HEK293 (cell line): ENCODE measurements around the gene ITGB6.

Experiments used
- CTCF ChIA-PET: fragments of 350-600 bp; formaldehyde crosslinking; extraction: SDS; loops from one replicate; lab custom pipeline; 2021; ENCODE audit warnings: antibody characterized with exemption; lab: Yijun Ruan, JAX
- POLR2A ChIA-PET: fragments of 300-600 bp; formaldehyde crosslinking; extraction: SDS; loops from one replicate; lab custom pipeline; 2020; ENCODE audit warnings: antibody characterized with exemption, inconsistent platforms; lab: Yijun Ruan, JAX
- H3K27ac ChIP-seq: fragments of 200-500 bp; sonication (Bioruptor generic); 2 replicates; pipeline ENCODE4 v1.5.1; 2014; ENCODE audit warnings: low read depth, low read length, control low read depth, inconsistent platforms; ENCODE audit errors: extremely low read depth
- H3K36me3 ChIP-seq, 2 experiments: fragments of 200-500 bp in 1 of 2; sonication (Bioruptor generic) in 1 of 2; 1 replicate in 1 of 2; 2 replicates in 1 of 2; pipeline ENCODE4 v1.5.1; 2014 to 2017; ENCODE audit warnings: inconsistent platforms in 2 of 2, low read length in 2 of 2; ENCODE audit not compliant: control insufficient read depth in 2 of 2, insufficient read depth in 1 of 2
- H3K4me1 ChIP-seq: fragments of 200-500 bp; sonication (Bioruptor generic); 2 replicates; pipeline ENCODE4 v1.5.1; 2014; ENCODE audit warnings: mild to moderate bottlenecking, low read length, inconsistent platforms; ENCODE audit not compliant: control insufficient read depth, insufficient read depth
- H3K4me3 ChIP-seq: 2 replicates; pipeline ENCODE4 v1.5.1; 2011; ENCODE audit warnings: low read depth, mild to moderate bottlenecking, control low read depth, low read length, moderate library complexity
- H3K9me3 ChIP-seq: fragments of 200-500 bp; sonication (Bioruptor generic); 2 replicates; pipeline ENCODE4 v1.5.1; 2014; ENCODE audit warnings: low read depth, low read length, inconsistent platforms; ENCODE audit not compliant: control insufficient read depth, insufficient read depth
- GLI2 ChIP-seq: fragments of 450-650 bp; formaldehyde crosslinking; IDR thresholded peaks from 2 replicates; pipeline ENCODE4; 2017; ENCODE audit warnings: missing biosample characterization, missing genetic modification characterization, low read depth, borderline replicate concordance
- HOXA7 ChIP-seq: sonication (generic); formaldehyde crosslinking; IDR thresholded peaks from 2 replicates; pipeline ENCODE4 v1.8.1; 2022; ENCODE audit warnings: missing genetic modification reagents, borderline replicate concordance
- KLF7 ChIP-seq: fragments of 450-650 bp; formaldehyde crosslinking; IDR thresholded peaks from 2 replicates; pipeline ENCODE4 v1.5.1; 2016; ENCODE audit warnings: missing biosample characterization, missing genetic modification characterization, borderline replicate concordance
- OVOL3 ChIP-seq: fragments of 450-650 bp; formaldehyde crosslinking; IDR thresholded peaks from 2 replicates; pipeline ENCODE4 v1.5.1; 2016; ENCODE audit warnings: missing biosample characterization, missing genetic modification characterization
- SCRT2 ChIP-seq: fragments of 450-650 bp; formaldehyde crosslinking; IDR thresholded peaks from 2 replicates; pipeline ENCODE4 v1.5.1; 2016; ENCODE audit warnings: missing biosample characterization, missing genetic modification characterization
- SP3 ChIP-seq: fragments of 450-650 bp; formaldehyde crosslinking; IDR thresholded peaks from 2 replicates; pipeline ENCODE4 v1.5.1; 2016; ENCODE audit warnings: missing biosample characterization, missing genetic modification characterization
- ZBTB1 ChIP-seq: fragments of 450-650 bp; formaldehyde crosslinking; IDR thresholded peaks from 2 replicates; pipeline ENCODE4 v1.5.1; 2016; ENCODE audit warnings: missing biosample characterization, missing genetic modification characterization
- ZEB2 ChIP-seq: fragments of 450-650 bp; formaldehyde crosslinking; IDR thresholded peaks from 2 replicates; pipeline ENCODE4 v1.5.1; 2016; ENCODE audit warnings: missing biosample characterization, missing genetic modification characterization
- ZFP41 ChIP-seq: fragments of 450-650 bp; formaldehyde crosslinking; IDR thresholded peaks from 2 replicates; pipeline ENCODE4 v1.5.1; 2016; ENCODE audit warnings: missing biosample characterization, missing genetic modification characterization, borderline replicate concordance
- ZNF112 ChIP-seq: fragments of 450-650 bp; formaldehyde crosslinking; IDR thresholded peaks from 2 replicates; pipeline ENCODE4 v1.5.0; 2017; ENCODE audit warnings: missing biosample characterization, missing genetic modification characterization
- ZNF140 ChIP-seq: fragments of 450-650 bp; formaldehyde crosslinking; IDR thresholded peaks from 2 replicates; pipeline ENCODE4 v1.5.1; 2016; ENCODE audit warnings: missing biosample characterization, missing genetic modification characterization
- ZNF175 ChIP-seq: fragments of 450-650 bp; formaldehyde crosslinking; IDR thresholded peaks from 2 replicates; pipeline ENCODE4 v1.5.1; 2016; ENCODE audit warnings: missing biosample characterization, missing genetic modification characterization
- ZNF19 ChIP-seq: fragments of 450-650 bp; formaldehyde crosslinking; IDR thresholded peaks from 2 replicates; pipeline ENCODE4; 2016; ENCODE audit warnings: missing biosample characterization, missing genetic modification characterization, low read depth
- ZNF266 ChIP-seq: fragments of 450-650 bp; formaldehyde crosslinking; IDR thresholded peaks from 2 replicates; pipeline ENCODE4 v1.5.1; 2016; ENCODE audit warnings: missing biosample characterization, missing genetic modification characterization, low read depth
- ZNF335 ChIP-seq: fragments of 450-650 bp; formaldehyde crosslinking; conservative IDR thresholded peaks from 2 replicates; pipeline ENCODE4 v1.5.1; 2016; ENCODE audit warnings: missing biosample characterization, missing genetic modification characterization
- ZNF341 ChIP-seq: fragments of 450-650 bp; formaldehyde crosslinking; IDR thresholded peaks from 2 replicates; pipeline ENCODE4; 2016; ENCODE audit warnings: low read depth, missing biosample characterization, missing genetic modification characterization
- ZNF404 ChIP-seq: fragments of 450-650 bp; formaldehyde crosslinking; IDR thresholded peaks from 2 replicates; pipeline ENCODE4 v1.5.1; 2017; ENCODE audit warnings: missing biosample characterization, missing genetic modification characterization
- ZNF501 ChIP-seq: fragments of 450-650 bp; formaldehyde crosslinking; IDR thresholded peaks from 2 replicates; pipeline ENCODE4 v1.5.1; 2016; ENCODE audit warnings: missing biosample characterization, missing genetic modification characterization
- ZNF549 ChIP-seq: fragments of 450-650 bp; IDR thresholded peaks from 2 replicates; pipeline ENCODE4 v1.5.1; 2018; ENCODE audit warnings: missing biosample characterization, missing genetic modification characterization, mild to moderate bottlenecking, inconsistent platforms, moderate library complexity
- ZNF555 ChIP-seq: fragments of 450-650 bp; formaldehyde crosslinking; conservative IDR thresholded peaks from 2 replicates; pipeline ENCODE4 v1.5.1; 2017; ENCODE audit warnings: missing biosample characterization, mild to moderate bottlenecking, missing genetic modification characterization, inconsistent platforms
- ZNF658 ChIP-seq: fragments of 450-650 bp; formaldehyde crosslinking; IDR thresholded peaks from 2 replicates; pipeline ENCODE4; 2016; ENCODE audit warnings: missing biosample characterization, missing genetic modification characterization
- ZNF677 ChIP-seq: fragments of 450-650 bp; IDR thresholded peaks from 2 replicates; pipeline ENCODE4 v1.5.0; 2018; ENCODE audit warnings: missing biosample characterization, mild to moderate bottlenecking, missing genetic modification characterization, moderate library complexity
- ZNF704 ChIP-seq: fragments of 450-650 bp; formaldehyde crosslinking; IDR thresholded peaks from 2 replicates; pipeline ENCODE4 v1.5.1; 2016; ENCODE audit warnings: missing biosample characterization, missing genetic modification characterization
- ZNF791 ChIP-seq: fragments of 450-650 bp; formaldehyde crosslinking; IDR thresholded peaks from 2 replicates; pipeline ENCODE4 v1.5.1; 2016; ENCODE audit warnings: missing biosample characterization, missing genetic modification characterization
- ZNF792 ChIP-seq: fragments of 450-650 bp; formaldehyde crosslinking; IDR thresholded peaks from 2 replicates; pipeline ENCODE4 v1.5.1; 2016; ENCODE audit warnings: missing biosample characterization, missing genetic modification characterization
- ZXDB ChIP-seq: fragments of 450-650 bp; formaldehyde crosslinking; IDR thresholded peaks from 2 replicates; pipeline ENCODE4 v1.5.1; 2016; ENCODE audit warnings: missing biosample characterization, missing genetic modification characterization
- TF ChIP-seq, protein P1 (sequence below): sonication (generic); formaldehyde crosslinking; IDR thresholded peaks from 2 replicates; pipeline ENCODE4 v1.8.1; 2022; ENCODE audit warnings: mild to moderate bottlenecking, moderate library complexity, missing genetic modification reagents
- TF ChIP-seq, protein P2 (sequence below): fragments of 450-650 bp; formaldehyde crosslinking; IDR thresholded peaks from 2 replicates; pipeline ENCODE4 v1.5.1; 2017; ENCODE audit warnings: missing biosample characterization, missing genetic modification characterization
- TF ChIP-seq, protein P3 (sequence below): fragments of 450-650 bp; formaldehyde crosslinking; IDR thresholded peaks from 2 replicates; pipeline ENCODE4 v1.5.1; 2016; ENCODE audit warnings: missing biosample characterization, missing genetic modification characterization

The ITGB6 gene

GRCh38 chr2:160197587-160197986 is 2.5 kb downstream of the ITGB6 start:
- ChIA-PET CTCF (interaction anchor here (1.4 kb wide), 1 partner anchor 12 kb away, joined by 9 read pairs; no protein-coding TSS in a partner anchor), POLR2A (no interaction called here)
- TF ChIP-seq ZEB2 (tag by site-specific recombination) = no peak
- TF ChIP-seq, protein P1, sequence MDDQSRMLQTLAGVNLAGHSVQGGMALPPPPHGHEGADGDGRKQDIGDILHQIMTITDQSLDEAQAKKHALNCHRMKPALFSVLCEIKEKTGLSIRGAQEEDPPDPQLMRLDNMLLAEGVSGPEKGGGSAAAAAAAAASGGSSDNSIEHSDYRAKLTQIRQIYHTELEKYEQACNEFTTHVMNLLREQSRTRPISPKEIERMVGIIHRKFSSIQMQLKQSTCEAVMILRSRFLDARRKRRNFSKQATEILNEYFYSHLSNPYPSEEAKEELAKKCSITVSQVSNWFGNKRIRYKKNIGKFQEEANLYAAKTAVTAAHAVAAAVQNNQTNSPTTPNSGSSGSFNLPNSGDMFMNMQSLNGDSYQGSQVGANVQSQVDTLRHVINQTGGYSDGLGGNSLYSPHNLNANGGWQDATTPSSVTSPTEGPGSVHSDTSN = no peak
- no peak for TF ChIP-seq GLI2 (tag by site-specific recombination)
- no peak for TF ChIP-seq ZNF266 (tag by site-specific recombination)
- TF ChIP-seq, protein P2, sequence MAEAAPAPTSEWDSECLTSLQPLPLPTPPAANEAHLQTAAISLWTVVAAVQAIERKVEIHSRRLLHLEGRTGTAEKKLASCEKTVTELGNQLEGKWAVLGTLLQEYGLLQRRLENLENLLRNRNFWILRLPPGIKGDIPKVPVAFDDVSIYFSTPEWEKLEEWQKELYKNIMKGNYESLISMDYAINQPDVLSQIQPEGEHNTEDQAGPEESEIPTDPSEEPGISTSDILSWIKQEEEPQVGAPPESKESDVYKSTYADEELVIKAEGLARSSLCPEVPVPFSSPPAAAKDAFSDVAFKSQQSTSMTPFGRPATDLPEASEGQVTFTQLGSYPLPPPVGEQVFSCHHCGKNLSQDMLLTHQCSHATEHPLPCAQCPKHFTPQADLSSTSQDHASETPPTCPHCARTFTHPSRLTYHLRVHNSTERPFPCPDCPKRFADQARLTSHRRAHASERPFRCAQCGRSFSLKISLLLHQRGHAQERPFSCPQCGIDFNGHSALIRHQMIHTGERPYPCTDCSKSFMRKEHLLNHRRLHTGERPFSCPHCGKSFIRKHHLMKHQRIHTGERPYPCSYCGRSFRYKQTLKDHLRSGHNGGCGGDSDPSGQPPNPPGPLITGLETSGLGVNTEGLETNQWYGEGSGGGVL (tag by site-specific recombination) = no peak
- no peak for TF ChIP-seq ZNF792 (tag by site-specific recombination)
- TF ChIP-seq ZNF501 (tag by site-specific recombination) = no peak
- TF ChIP-seq ZNF112 (tag by site-specific recombination) = no peak
- TF ChIP-seq ZXDB (tag by site-specific recombination) = no peak
- TF ChIP-seq HOXA7 (CRISPR knock-in tag) = no peak
- no peak for TF ChIP-seq ZNF791 (tag by site-specific recombination)
- TF ChIP-seq ZNF19 (tag by site-specific recombination) = no peak
- no peak for TF ChIP-seq SCRT2 (tag by site-specific recombination)
- Histone ChIP-seq H3K9me3 (no peaks in the 10 kb centered on the region), H3K36me3 (no peaks in the 10 kb centered on the region), H3K4me3 (no peak overlapping the region), H3K4me1 (no peaks in the 10 kb centered on the region), H3K27ac (no peak overlapping the region)

DNA sequence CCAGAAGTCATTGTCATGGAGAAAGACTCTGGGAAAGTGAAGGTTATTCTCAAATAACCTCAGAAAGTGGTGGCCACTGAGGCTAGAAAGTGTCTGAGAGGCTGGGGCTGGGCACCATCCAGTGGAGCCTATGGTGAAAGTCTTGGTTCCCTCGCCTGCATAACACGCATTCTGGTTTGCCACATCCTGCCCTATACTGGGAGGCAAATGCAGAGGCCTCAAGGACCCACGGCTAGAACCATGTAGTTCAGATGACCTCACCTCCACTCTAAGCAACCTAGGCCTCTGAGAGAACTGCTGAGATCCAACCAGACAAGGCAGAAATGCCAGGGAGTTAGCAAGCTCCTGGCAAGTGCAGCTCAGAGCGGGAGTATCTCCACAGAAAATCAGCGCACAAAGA is 5.1 kb downstream of the ITGB6 start:
- POLR2A ChIA-PET = no interaction called here
- TF ChIP-seq, protein P3, sequence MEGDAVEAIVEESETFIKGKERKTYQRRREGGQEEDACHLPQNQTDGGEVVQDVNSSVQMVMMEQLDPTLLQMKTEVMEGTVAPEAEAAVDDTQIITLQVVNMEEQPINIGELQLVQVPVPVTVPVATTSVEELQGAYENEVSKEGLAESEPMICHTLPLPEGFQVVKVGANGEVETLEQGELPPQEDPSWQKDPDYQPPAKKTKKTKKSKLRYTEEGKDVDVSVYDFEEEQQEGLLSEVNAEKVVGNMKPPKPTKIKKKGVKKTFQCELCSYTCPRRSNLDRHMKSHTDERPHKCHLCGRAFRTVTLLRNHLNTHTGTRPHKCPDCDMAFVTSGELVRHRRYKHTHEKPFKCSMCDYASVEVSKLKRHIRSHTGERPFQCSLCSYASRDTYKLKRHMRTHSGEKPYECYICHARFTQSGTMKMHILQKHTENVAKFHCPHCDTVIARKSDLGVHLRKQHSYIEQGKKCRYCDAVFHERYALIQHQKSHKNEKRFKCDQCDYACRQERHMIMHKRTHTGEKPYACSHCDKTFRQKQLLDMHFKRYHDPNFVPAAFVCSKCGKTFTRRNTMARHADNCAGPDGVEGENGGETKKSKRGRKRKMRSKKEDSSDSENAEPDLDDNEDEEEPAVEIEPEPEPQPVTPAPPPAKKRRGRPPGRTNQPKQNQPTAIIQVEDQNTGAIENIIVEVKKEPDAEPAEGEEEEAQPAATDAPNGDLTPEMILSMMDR (tag by site-specific recombination) = no peak
- no peak for TF ChIP-seq OVOL3
- no peak for TF ChIP-seq ZNF341
- no peak for TF ChIP-seq ZNF175 (tag by site-specific recombination)
- TF ChIP-seq ZNF704 (tag by site-specific recombination) = no peak
- no peak for TF ChIP-seq ZNF404
- TF ChIP-seq ZNF549 (tag by site-specific recombination) = no peak
- TF ChIP-seq ZNF266 (tag by site-specific recombination) = no peak
- no peak for TF ChIP-seq ZBTB1
- TF ChIP-seq ZFP41 = no peak
- no peak for TF ChIP-seq SP3 (tag by site-specific recombination)
- TF ChIP-seq ZNF140 (tag by site-specific recombination) = no peak
- no peak for TF ChIP-seq ZNF555 (tag by site-specific recombination)
- no peak for TF ChIP-seq ZNF677 (tag by site-specific recombination)
- no peak for TF ChIP-seq ZNF335 (tag by site-specific recombination)
- no peak for TF ChIP-seq KLF7 (tag by site-specific recombination)
- no peak for TF ChIP-seq ZNF658 (tag by site-specific recombination)
- TF ChIP-seq, all 188 proteins: peak for 0
- Histone ChIP-seq H3K4me3 (no peak overlapping the region), H3K36me3 (no peaks in the 10 kb centered on the region), H3K4me1 (no peaks in the 10 kb centered on the region), H3K27ac (no peak overlapping the region), H3K9me3 (no peaks in the 10 kb centered on the region)
- CTCF ChIA-PET = interaction anchor here (2.4 kb wide), 1 partner anchor 15 kb away, joined by 9 read pairs; no protein-coding TSS in a partner anchor
